HG03095 (cell line): ENCODE results near the gene CD59.
A peak's percentile ranks its signal among the peaks of the same experiment; 100 is the strongest.
"Not testable (repeated sequence)": the region's sequence is repeated elsewhere in the genome, so short reads cannot be mapped to it uniquely, and the experiment has no call there.

ENCODE experiments used
- ATAC-seq: cut with Tn5 transposase; IDR thresholded peaks from one replicate; pipeline ENCODE4 v1.9.1; 2021; ENCODE audit warnings: moderate library complexity; ENCODE audit not compliant: unreplicated experiment

Gene CD59

DNA sequence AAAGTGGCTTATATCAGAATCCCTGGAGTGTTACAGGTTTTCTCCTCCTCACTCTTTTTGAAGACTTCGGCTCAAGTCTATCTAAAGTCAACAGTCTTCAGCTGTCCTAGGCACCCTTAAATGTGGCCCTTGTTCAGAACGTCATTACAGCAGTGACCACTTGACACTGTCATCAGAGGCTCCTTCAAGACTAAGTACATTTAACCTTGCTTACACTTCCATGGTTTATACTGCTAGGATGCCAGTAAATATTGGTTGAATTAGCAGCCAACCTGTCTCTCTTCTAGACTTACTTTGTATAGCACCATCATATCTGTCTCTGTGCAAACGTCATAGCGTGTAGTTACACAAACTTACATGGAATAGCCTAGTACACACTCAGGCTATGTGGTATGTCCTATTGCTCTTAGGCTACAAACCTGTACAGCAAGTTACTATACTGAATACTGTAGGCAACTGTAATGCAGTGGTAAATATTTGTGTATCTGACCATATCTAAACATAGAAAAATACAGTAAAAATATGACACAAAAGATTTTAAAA is 22.3 kb downstream of the CD59 start:
- ATAC-seq, result no peak

DNA sequence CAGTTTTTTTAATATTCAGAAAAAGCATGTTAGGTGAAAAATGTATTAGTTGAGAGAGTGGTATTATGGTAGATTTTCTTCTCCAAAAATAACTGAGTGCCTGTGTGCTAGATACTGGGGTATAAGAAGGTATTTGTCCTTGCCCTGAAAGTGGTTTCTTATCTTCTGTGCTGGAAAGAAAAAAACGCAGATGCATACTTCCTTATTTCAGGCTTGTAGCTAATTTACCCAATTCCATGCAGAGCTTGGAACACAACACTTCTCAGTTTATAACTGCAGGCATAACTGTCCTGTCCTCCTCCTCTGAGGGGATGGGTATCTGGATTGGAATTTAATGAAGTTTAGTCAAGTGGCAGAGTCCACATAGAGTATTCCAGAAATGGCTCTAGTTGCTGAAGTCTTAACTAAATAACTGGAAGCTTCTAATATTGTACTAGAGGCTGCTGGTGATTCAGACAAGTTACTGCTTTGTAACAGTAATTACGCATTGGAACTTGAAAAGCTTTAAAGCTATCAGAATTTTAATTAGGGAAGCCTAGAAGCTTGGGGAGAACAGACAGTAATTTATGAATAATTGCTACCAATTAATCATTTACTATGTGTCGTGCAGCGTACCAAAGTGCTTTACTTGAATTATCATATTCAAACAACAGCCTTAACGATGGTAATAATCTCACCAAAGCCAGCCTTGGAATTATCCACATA is 22.9 kb downstream of the CD59 start:
- ATAC-seq, result no peak

DNA sequence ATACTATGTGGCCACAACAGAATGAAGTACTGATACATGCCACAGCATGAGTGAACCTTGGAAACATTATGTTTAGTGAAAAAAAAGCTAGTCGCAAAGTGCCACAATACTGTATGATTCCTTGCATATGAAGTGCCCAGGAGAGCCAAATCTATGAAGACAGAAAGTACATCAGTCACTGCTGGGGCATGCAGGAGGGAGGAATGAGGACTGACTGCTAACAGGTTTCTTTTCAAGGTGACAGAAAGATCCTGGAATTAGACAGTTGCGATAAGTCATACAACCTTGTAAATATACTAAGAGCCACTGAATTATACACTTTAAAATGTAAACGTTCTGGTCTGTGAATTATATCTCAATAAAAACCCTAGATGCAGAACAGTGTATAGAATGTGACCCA is 23.8 kb downstream of the CD59 start:
- ATAC-seq, result no peak

DNA sequence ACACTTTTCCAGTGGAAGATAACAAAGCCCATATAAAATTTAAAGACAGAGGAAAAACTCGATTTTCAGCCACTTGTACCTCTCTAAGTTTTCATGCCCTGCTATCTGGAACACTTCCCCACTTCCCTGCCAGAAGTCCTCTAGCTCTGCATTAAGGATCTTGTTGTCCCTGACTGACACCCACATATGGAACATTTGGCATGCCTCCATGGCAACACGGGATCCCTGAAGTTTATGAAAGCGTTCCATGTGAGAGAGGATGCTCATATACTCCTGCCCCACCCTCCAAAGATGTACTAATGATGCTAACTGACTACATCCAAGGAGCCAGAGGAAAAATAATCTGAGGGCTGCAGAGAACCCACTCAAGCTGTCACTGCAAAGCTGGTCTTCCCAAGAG is 26.8 kb downstream of the CD59 start:
- ATAC-seq, result no peak

DNA sequence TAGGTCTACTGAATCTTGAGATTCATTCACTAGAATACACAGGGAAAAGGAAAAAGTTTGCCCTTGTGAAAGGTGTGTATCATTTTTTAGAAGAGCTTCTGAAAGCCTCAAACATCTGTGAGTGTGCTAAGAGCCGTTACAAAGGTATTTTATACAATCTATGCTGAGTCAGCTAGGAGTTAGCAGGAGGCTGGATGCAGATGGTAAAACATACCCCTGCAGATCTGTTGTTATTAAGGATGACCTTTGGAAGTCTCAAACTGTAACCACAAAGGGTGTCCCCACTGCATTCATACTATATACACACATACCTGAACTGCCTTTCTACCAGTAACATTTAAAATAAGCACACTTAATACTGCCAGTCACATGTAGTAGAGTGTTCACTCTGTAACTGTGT is 27.2 kb downstream of the CD59 start:
- ATAC-seq, result no peak

DNA sequence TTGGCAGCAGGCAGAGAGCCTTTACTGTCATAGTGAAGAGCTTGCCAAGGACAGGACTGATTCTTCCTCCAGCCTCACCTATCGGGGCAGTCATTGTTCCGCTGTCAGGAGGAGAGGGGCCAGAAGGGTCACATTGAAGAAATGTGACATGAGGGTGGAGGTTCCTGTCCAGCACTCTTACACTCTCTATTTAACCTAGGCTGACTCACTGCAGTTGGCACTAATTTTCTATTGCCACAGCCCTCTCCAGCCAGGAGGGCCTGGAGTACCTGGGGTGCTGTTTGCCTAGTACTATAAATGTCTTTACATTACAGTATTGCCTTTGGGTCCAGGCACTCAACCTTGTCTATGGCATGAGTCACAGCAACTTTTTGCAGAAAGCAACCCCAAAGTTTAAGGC is 28.4 kb downstream of the CD59 start:
- ATAC-seq, result not testable (repeated sequence)

DNA sequence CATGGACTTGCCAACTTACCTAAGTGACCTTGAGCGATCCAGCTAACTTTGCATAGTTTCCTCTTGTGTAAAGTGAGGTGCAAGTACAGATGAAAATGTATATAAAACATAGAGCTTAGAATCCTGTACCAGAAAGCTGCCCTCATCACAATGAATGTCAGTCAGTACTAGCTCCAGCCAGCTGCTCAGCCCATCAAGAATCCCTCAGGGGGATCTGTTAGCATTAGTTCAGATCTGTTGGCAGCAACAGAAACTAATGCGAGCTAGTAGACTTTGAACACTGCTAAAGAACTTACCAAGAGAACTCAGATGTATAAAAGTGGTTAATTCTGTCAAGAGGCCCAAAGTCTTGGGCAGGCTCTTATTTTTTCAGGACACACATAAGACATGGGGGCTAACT is 29.3 kb downstream of the CD59 start:
- no peak for ATAC-seq

DNA sequence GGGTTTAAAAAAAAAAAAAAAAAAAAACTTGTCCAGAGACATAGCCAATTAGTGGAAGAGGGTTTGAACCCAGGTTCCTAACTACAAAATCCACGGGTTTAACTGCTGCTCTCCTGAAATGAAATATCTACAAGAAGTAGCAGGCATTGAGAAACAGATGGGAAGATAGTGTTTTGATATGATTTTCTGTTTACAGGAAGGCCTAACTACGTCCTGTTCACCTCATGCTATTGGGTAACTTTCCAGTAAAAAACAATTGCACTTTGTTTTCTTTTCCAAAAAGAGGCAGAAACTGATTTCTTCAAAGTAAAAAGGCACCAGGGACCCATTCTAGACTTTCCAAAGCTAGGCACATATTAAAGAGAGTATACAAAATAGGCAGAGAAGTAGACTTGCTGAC is 29.7 kb downstream of the CD59 start:
- ATAC-seq, result no peak

DNA sequence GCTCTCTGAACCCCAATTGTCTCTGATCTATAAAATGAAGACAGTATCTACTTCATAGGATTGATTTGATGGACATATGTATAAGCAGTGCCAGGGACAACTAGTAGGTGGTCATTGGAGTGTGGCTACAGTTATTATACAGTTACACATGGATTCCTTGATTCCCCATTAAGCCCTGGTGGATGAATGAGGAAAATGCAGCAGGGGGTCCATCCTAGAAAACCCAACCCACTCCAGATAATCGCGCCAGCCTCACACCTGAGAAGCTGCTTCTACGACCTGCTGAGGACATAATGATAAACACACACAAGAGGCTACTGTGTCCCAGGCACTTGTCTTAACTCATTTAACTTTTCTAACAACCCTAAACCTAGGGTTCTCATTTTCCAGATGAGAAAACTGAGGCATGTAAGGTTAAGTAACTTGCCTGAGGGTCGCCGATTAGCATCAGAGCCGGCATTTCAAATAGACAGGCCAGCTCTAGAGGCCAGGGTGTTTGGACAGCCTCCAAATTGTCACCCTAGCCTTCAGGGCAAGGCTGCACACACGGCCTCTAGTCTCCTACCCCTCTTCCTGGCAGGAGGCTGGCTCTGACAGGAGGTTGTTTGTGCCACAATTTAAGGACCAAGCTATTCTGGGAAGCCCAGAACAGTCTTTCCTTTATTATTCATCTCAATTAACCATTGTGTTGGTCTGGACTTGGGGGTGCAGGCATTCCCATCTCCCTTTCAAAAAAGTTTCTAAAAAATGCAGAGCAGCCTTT is 31.8 kb downstream of the CD59 start:
- no peak for ATAC-seq

DNA sequence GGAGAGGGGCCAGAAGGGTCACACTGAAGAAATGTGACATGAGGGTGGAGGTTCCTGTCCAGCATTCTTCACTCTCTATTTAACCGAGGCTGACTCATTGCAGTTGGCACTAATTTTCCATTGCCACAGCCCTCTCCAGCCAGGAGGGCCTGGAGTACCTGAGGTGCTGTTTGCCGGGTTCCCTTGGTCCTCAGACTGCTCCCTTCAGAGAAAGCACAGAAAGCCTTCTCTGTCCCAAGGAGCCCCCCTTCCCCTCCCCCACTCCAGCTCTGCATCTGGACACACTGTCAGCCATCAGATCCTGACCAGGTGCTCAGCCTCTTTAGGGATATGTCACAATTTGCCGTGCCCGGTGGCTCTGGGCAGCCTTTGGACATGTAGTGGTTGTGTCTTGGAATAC is 32.4 kb downstream of the CD59 start:
- no peak for ATAC-seq

DNA sequence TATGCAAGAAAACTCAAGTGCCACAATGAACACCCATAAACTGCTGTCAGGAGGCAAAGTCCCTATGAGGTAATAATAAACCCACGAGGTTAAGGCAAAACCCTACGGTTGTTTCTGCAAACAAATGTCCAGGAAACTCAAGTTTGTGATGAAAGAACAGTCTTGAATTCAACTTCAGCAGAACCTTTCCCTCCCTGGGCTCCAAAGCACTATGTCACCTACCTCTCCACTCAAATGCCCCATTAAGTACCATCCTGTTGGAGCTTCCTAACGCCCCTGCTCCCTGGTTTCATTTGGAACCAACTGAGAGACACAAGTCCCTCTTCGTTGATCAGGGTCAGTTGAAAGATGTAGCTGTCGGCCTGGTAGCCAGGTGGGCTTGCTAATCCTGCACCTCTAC is 33.0 kb downstream of the CD59 start:
- no peak for ATAC-seq

DNA sequence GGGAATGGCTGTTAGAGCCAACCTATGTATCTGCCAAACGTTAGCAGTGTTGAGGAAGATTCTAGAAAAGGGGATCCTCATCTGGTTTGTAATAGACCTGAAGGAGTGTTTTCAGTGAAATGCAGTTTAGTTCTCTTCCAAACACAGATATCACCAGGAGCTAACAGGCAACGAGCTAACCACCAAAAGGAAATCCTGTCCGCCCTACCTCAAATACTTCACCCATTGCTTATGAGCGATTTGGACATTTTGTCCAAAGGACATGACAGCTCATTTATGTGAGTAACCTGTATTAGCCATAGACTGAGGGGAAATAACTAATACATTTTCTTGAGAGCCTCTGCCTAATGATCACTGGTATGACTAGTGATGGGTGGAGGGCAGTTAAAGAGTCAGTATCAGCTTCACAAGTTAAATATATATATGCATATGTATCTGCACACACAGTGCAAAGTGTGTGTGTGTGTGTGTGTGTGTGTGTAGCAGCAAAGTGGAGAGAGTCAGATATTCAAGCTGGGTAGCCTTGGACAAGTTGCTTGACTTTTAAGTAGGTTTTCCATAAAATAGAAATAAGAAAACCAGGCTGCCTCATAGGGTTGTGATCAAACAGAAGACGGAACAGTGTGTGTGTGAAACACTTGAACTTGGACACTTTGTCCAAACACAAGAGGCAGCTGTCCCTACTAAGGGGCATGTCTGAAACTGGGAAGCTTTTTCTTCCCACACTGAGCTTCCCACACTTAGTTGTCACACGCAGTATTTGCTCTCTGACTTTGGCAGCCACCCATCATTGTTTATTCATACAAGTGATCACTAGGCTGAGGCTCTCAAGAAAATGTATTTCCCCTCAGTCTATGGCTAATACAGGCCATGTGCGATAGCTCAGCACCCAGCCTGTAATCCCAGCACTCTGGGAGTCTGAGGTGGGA is 34.7 kb downstream of the CD59 start:
- no peak for ATAC-seq

DNA sequence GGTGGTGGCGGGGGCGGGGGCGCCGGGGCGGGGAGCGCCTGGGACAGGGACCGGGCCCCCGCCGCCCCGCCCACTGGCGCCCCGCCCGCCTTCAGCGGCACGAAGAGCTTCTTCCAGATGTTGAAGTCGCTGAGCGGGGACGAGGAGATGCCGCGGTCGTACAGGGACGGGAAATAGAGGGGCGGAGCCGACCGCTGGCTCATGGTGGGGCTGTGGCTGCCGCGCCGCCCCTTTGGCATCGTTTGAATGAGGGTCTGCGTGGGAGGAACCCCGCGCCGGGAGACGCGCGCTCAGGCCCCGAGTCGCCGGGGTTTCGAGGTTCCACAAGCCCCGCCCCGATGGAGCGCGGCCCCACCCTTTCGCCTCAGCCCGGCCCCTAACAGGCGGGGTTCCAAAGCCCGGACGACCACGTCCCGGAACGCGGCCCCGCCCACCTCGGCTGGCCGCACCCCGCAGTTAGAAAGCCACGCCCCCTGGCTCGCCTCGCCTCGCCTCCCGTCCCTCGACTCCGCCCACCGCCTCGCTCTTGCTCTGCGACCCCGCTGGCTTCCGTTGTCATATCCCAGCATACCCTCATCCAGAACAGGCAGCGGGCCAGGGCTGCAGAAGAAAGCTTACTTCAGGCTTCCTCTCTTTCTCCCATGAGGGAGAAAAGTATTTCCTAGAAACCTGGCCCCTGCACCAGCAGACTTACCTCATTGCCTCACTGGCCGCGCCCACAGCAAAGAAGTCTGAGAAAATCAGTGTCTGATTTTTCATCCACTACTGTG is 35.5 kb downstream of the CD59 start, which contains the start of gene C11orf91:
Gene C11orf91 (minus strand): TSS at position 325 of the 770 bp plus-strand sequence. CDS start 86 bp downstream, at position 239.
- peak; percentile 91 for ATAC-seq

DNA sequence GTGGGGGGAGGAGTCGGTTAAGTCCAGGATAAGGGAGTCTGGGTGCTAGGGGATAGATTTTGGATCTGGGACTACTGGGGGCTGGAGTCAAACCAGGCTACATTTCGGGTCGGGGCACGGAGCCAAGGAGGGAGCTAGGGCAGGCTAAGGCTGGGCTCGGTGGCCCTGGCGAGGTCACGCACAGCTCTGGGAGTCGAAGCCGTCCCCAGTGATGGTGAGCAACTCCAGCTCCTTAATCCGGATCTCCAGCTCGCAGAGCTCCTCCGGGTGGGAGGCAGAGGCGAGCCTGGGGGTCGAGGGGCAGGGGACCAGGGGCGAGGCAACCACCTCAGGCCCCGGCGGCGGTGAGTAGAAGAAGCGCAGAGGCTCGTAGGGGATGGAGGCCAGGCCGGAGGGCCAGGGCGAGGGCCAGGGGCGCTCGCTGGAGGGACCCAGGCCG is 36.1 kb downstream of the CD59 start:
- no peak for ATAC-seq

DNA sequence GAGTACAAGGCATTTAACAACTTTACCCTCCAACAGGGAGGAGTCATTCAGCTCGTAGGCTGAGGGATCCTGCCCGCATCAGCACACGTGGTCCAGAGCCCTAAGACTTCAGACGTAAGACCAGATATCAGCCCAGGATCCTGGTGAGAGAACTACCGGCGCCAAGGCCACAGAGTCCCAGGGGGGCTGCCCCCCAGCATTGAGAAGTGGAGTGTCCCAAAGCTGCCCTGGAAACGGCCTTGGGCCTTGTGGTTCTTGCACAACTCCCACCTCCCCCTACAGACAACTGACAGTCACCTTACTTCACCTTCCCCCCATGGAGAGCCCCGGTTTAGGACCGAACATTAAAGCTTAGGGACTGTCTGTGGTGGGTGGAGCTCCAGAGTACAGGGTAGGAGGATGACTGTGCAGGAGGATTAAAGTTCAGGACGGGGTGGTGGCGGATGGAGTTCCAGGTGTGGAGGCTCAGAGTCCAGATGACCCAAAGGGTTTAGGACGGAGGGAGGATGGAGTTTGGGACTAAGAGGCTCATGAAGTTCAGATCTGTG is 36.6 kb downstream of the CD59 start:
- ATAC-seq, result no peak

DNA sequence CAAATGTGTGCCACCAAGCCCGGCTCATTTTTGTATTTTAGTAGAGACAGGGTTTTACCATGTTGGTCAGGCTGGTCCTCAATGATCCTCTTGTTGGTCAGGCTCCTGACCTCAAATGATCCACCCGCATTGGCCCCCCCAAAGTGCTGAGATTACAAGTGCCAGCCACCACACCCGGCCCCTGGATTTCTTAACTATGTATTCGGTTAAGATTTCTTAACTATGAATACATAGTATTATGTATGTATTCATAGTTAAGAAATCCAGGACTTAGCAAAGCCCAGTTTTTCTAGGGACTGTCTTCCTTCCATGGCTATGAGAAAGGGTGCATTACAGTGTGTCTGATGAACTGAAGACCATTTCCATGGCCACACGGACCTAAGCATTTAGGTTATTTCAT is 37.3 kb downstream of the CD59 start:
- ATAC-seq, result no peak

DNA sequence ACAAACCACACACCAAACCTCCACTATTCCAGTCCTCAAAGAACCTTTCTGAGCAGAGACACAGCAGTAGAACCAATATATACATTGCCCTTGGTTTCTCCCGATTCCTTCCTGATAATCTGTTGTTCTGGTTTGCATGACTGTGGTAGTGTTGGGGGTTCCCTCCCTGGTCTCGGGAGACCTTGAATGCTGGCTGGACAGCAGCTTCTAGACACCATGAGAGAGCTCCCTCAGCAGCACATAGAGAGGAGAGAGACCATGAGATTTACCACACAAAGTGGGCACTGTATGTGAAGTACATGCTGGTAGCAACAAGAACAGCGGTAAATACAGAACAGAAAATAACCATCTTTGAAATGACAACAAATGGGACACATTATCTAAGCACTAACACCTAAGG is 38.2 kb downstream of the CD59 start:
- ATAC-seq, result no peak

DNA sequence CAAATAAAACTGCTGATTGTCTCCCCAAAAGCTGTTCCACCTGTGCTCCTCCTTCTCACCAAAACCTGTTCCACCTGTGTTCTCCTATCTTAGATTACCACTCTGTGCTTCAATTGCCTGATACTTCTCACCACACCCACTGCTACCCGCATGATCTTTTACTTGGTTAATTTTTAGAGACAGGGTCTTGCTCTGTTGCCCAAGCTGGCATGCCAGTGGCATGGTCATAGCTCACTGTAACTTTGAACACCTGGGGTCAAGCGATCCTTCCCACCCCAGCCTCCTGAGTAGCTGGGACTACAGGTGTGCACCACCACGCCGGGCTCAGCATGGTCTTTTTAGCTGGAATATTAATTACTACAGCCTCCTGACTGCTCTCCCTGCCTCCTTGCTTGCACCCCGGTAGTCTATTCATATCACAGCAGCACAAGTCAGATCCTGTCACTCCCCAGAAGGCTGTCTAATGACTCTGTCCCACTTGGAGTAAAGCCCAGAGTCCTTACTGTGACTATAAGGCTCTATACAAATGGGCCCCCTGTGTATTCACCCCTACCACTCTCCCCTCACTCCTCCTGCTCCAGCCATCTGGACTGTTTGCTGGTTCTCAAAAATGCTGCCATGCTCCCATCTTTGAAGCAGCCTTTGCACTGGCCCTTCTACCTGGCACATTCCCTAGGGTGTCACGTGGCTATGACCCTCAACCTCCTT is 39.1 kb downstream of the CD59 start:
- ATAC-seq, result no peak

DNA sequence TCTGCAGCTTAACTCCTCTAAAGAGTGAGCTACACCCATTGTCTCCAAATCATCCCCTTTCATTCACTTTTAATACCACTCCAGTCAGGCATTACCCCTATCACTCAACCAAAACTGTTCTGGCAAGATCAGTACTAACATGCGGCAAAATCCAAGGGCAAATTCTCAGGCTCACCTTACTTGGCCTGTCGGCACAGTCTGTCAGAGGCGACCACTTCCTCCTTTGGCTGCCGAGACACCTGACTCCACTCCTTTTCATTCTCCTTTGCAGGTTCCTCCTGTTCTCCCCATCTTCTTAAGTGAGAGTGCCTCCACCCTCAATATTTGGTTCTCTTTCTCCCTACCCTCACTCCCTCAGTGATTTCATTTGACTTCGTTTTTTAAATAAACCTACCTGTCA is 39.8 kb downstream of the CD59 start:
- ATAC-seq, result no peak
